Nephron progenitor cell (in vitro differentiated cells): ENCODE data around the gene ULBP2.
A peak's percentile ranks its signal among the peaks of the same experiment; 100 is the strongest.

Source experiments
- DNase-seq: peaks from one replicate; pipeline ENCODE4 v3.0.0; 2021
- H3K27ac Mint-ChIP-seq: 2 replicates; pipeline ENCODE4 v1.8.0; 2021; ENCODE audit warnings: mild to moderate bottlenecking, moderate library complexity, mixed read lengths
- H3K27me3 Mint-ChIP-seq: 2 replicates; pipeline ENCODE4 v1.8.0; 2021; ENCODE audit warnings: mild to moderate bottlenecking, low read depth, mixed read lengths; ENCODE audit not compliant: poor library complexity
- H3K36me3 Mint-ChIP-seq: 2 replicates; pipeline ENCODE4 v1.8.0; 2021; ENCODE audit warnings: low read depth, mixed read lengths
- H3K4me1 Mint-ChIP-seq: 2 replicates; pipeline ENCODE4 v1.8.0; 2021; ENCODE audit warnings: mixed read lengths
- H3K4me3 Mint-ChIP-seq: 2 replicates; pipeline ENCODE4 v1.8.0; 2021; ENCODE audit warnings: mild to moderate bottlenecking, moderate library complexity, mixed read lengths
- H3K9me3 Mint-ChIP-seq: 2 replicates; pipeline ENCODE4 v1.8.0; 2021; ENCODE audit warnings: mild to moderate bottlenecking, moderate library complexity, mixed read lengths
- TF ChIP-seq, protein P1 (sequence below): fragments of 200-600 bp; sonication (generic); IDR thresholded peaks from 2 replicates; pipeline ENCODE4 v1.5.0; 2021; ENCODE audit warnings: antibody characterized with exemption

ULBP2 gene

DNA sequence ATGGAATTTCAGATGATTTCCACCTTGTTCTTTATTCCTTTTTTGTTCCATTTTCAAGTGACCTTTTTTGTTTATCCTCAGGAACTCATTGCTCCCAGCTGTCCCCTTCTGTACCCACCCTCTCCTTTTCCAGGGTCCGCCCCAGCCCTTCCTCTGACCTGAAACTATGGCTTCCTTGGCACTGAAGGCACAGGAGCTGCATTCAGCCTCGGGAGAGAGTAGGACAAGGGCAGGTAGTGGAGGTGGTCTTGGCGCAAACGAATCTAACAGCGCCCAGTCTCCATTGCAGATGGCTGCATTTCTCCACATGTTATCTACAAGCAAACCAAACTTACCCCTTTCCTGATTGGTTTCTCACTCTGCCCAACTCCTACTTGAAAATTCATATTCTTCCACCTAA, 8.8 kb upstream of the ULBP2 start:
- TF ChIP-seq, protein P1, sequence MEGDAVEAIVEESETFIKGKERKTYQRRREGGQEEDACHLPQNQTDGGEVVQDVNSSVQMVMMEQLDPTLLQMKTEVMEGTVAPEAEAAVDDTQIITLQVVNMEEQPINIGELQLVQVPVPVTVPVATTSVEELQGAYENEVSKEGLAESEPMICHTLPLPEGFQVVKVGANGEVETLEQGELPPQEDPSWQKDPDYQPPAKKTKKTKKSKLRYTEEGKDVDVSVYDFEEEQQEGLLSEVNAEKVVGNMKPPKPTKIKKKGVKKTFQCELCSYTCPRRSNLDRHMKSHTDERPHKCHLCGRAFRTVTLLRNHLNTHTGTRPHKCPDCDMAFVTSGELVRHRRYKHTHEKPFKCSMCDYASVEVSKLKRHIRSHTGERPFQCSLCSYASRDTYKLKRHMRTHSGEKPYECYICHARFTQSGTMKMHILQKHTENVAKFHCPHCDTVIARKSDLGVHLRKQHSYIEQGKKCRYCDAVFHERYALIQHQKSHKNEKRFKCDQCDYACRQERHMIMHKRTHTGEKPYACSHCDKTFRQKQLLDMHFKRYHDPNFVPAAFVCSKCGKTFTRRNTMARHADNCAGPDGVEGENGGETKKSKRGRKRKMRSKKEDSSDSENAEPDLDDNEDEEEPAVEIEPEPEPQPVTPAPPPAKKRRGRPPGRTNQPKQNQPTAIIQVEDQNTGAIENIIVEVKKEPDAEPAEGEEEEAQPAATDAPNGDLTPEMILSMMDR, result no peak
- H3K4me1 Mint-ChIP-seq, result no peaks in the 10 kb centered on the region
- no peak overlapping the region for H3K4me3 Mint-ChIP-seq
- no peak for DNase-seq
- H3K9me3 Mint-ChIP-seq, result peaks cover 13% of the 10 kb centered on the region
- H3K27me3 Mint-ChIP-seq, result peaks cover 100% of the 10 kb centered on the region
- no peak overlapping the region for H3K27ac Mint-ChIP-seq
- H3K36me3 Mint-ChIP-seq, result no peaks in the 10 kb centered on the region

DNA sequence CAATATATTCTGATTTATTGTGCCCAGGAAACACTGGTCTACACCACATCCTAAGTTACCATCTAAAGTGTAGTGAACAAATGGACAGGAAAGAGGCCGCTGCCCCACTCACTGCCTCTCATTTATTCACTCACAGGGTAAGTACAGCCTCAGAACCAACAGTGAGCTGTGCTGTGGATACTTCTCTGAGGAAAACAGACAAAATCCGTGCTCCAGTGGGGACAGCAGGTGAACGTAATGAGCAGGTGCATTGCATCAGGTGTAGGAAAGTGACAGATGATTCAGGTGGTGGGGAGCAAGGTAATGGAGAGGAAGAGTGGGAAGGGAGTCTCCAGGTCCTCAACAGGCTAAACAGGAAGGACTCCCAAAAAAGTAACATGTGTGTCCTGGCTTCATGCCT, 8.4 kb upstream of the ULBP2 start:
- H3K9me3 Mint-ChIP-seq, result peaks cover 11% of the 10 kb centered on the region
- no peaks in the 10 kb centered on the region for H3K4me1 Mint-ChIP-seq
- peaks cover 100% of the 10 kb centered on the region for H3K27me3 Mint-ChIP-seq
- TF ChIP-seq, protein P1, result no peak
- no peak for DNase-seq
- H3K36me3 Mint-ChIP-seq, result no peaks in the 10 kb centered on the region
- no peak overlapping the region for H3K4me3 Mint-ChIP-seq
- no peak overlapping the region for H3K27ac Mint-ChIP-seq

DNA sequence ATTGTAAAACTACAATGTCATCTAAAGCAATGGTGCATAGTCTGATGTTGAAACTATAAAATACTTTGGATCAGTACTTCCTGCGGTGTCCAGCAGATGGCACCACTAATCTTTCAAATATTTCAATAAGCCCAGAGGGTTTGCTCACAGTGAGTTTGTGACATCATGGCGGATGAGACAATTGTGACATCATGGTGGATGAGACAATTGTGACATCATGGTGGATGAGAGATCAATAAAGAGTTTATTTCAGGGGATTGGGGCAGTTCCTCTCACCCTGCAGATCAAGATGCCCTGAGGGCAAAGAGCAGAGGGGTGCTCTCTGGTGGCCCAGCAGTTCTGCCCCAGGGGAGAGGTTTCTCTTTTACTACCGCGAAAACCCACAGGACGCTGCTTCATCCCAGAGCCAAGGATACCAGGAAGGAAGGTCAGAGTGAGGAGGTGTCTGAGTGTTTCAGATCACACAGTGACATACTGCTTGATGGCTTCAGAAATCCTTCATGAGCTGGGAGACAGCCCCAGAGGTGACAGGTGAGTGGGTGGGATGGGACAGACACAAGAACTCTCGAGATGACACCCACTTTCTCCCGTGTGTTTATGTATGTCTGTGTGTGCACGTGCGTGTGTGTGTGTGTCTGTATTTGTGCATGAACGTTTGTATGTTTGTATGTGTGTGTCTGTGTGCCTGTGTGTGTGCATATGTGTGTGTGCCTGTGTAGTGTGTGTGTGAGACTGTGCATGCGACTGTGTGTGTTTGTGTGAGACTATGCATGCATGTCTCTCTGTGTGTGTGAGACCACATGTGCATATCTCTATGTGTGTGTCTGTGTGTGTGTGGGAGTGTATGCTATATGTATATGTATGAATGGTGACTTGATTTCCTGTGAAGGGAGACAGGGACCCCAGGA, 7.3 kb upstream of the ULBP2 start:
- H3K27me3 Mint-ChIP-seq, result peaks cover 100% of the 10 kb centered on the region
- no peak overlapping the region for H3K27ac Mint-ChIP-seq
- H3K36me3 Mint-ChIP-seq, result no peaks in the 10 kb centered on the region
- peaks cover 7% of the 10 kb centered on the region for H3K4me1 Mint-ChIP-seq
- peaks cover 7% of the 10 kb centered on the region for H3K9me3 Mint-ChIP-seq
- H3K4me3 Mint-ChIP-seq, result no peak overlapping the region
- DNase-seq, result peak; percentile 74
- TF ChIP-seq, protein P1, result peak; percentile 68

DNA sequence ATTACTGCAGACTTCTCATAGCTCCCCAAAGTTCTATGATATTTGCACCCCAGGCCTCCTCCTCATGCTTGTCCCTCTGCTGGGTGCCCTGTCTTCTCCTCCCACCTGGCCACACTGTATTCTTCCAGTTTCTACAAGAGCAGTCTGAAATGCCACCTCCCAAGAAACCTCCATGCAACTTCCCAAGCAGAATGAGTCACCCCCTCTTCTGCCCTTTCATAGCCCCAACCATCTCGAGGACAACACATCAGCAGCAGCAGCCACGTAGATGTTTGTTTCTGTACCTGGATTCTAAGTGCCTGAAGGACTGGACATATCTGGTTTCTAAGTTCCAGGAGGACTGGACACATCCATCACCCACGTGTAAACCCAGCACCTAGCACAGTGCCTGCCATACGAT, 6.6 kb upstream of the ULBP2 start:
- Mint-ChIP-seq H3K27me3 (peaks cover 100% of the 10 kb centered on the region), H3K9me3 (peaks cover 4% of the 10 kb centered on the region), H3K4me3 (no peak overlapping the region), H3K4me1 (peaks cover 7% of the 10 kb centered on the region), H3K27ac (no peak overlapping the region), H3K36me3 (no peaks in the 10 kb centered on the region)
- no peak for DNase-seq
- TF ChIP-seq, protein P1, result no peak

DNA sequence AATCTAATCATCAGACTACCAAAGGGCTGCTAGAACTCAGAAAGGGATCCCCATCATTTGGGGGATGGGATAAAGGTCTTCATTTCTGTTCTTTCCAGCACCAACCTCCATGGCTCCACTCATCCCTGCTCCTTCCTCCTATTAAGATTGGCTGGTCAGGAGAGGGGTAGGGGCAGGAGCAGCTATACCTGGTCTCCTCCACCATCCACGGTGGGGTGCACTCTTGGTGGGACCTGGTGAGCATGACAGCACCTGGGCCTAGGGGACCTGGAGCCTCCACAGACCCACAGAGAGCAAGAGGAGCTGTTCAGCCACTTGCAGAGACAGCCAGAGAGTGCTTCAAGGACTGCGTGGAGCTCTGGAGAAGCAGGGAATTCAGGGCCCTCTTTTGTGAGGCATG, 6.1 kb upstream of the ULBP2 start:
- H3K36me3 Mint-ChIP-seq, result no peaks in the 10 kb centered on the region

More for the DNA sequence above, 6.1 kb upstream of the ULBP2 start:
- Mint-ChIP-seq H3K9me3 (peaks cover under 1% of the 10 kb centered on the region), H3K27ac (no peak overlapping the region), H3K4me1 (peaks cover 7% of the 10 kb centered on the region), H3K4me3 (no peak overlapping the region), H3K27me3 (peaks cover 100% of the 10 kb centered on the region)
- no peak for DNase-seq
- TF ChIP-seq, protein P1, result no peak
